HEK293 (cell line): ENCODE data around the gene PITPNB.

Experiments
- CTCF ChIA-PET: fragments of 350-600 bp; formaldehyde crosslinking; extraction: SDS; loops from one replicate; lab custom pipeline; 2021; ENCODE audit warnings: antibody characterized with exemption; lab: Yijun Ruan, JAX
- POLR2A ChIA-PET: fragments of 300-600 bp; formaldehyde crosslinking; extraction: SDS; loops from one replicate; lab custom pipeline; 2020; ENCODE audit warnings: antibody characterized with exemption, inconsistent platforms; lab: Yijun Ruan, JAX
- H3K27ac ChIP-seq: fragments of 200-500 bp; sonication (Bioruptor generic); 2 replicates; pipeline ENCODE4 v1.5.1; 2014; ENCODE audit warnings: low read depth, low read length, control low read depth, inconsistent platforms; ENCODE audit errors: extremely low read depth
- H3K36me3 ChIP-seq, 2 experiments: fragments of 200-500 bp in 1 of 2; sonication (Bioruptor generic) in 1 of 2; 1 replicate in 1 of 2; 2 replicates in 1 of 2; pipeline ENCODE4 v1.5.1; 2014 to 2017; ENCODE audit warnings: inconsistent platforms in 2 of 2, low read length in 2 of 2; ENCODE audit not compliant: control insufficient read depth in 2 of 2, insufficient read depth in 1 of 2
- H3K4me1 ChIP-seq: fragments of 200-500 bp; sonication (Bioruptor generic); 2 replicates; pipeline ENCODE4 v1.5.1; 2014; ENCODE audit warnings: mild to moderate bottlenecking, low read length, inconsistent platforms; ENCODE audit not compliant: control insufficient read depth, insufficient read depth
- H3K4me3 ChIP-seq: 2 replicates; pipeline ENCODE4 v1.5.1; 2011; ENCODE audit warnings: low read depth, mild to moderate bottlenecking, control low read depth, low read length, moderate library complexity
- H3K9me3 ChIP-seq: fragments of 200-500 bp; sonication (Bioruptor generic); 2 replicates; pipeline ENCODE4 v1.5.1; 2014; ENCODE audit warnings: low read depth, low read length, inconsistent platforms; ENCODE audit not compliant: control insufficient read depth, insufficient read depth
- ATF2 ChIP-seq: fragments of 450-650 bp; formaldehyde crosslinking; IDR thresholded peaks from 2 replicates; pipeline ENCODE4 v1.5.1; 2016; ENCODE audit warnings: missing biosample characterization, missing genetic modification characterization, low read depth
- BCL11A ChIP-seq: fragments of 450-650 bp; formaldehyde crosslinking; IDR thresholded peaks from 2 replicates; pipeline ENCODE4 v1.5.1; 2016; ENCODE audit warnings: low read depth, missing biosample characterization, missing genetic modification characterization
- HOXA7 ChIP-seq: sonication (generic); formaldehyde crosslinking; IDR thresholded peaks from 2 replicates; pipeline ENCODE4 v1.8.1; 2022; ENCODE audit warnings: missing genetic modification reagents, borderline replicate concordance
- KLF7 ChIP-seq: fragments of 450-650 bp; formaldehyde crosslinking; IDR thresholded peaks from 2 replicates; pipeline ENCODE4 v1.5.1; 2016; ENCODE audit warnings: missing biosample characterization, missing genetic modification characterization, borderline replicate concordance
- KLF8 ChIP-seq: fragments of 450-650 bp; formaldehyde crosslinking; IDR thresholded peaks from 2 replicates; pipeline ENCODE4 v1.5.1; 2016; ENCODE audit warnings: missing biosample characterization, missing genetic modification characterization
- ZBTB8A ChIP-seq: fragments of 450-650 bp; formaldehyde crosslinking; IDR thresholded peaks from 2 replicates; pipeline ENCODE4 v1.5.1; 2016; ENCODE audit warnings: missing biosample characterization, missing genetic modification characterization
- ZNF114 ChIP-seq: fragments of 450-650 bp; formaldehyde crosslinking; IDR thresholded peaks from 2 replicates; pipeline ENCODE4 v1.5.0; 2017; ENCODE audit warnings: missing biosample characterization, missing genetic modification characterization
- ZNF132 ChIP-seq: fragments of 450-650 bp; formaldehyde crosslinking; IDR thresholded peaks from 2 replicates; pipeline ENCODE4 v1.5.1; 2017; ENCODE audit warnings: missing biosample characterization, missing genetic modification characterization, borderline replicate concordance
- ZNF140 ChIP-seq: fragments of 450-650 bp; formaldehyde crosslinking; IDR thresholded peaks from 2 replicates; pipeline ENCODE4 v1.5.1; 2016; ENCODE audit warnings: missing biosample characterization, missing genetic modification characterization
- ZNF202 ChIP-seq: fragments of 450-650 bp; formaldehyde crosslinking; IDR thresholded peaks from 2 replicates; pipeline ENCODE4 v1.5.1; 2016; ENCODE audit warnings: missing biosample characterization, missing genetic modification characterization, borderline replicate concordance
- ZNF473 ChIP-seq: fragments of 450-650 bp; formaldehyde crosslinking; IDR thresholded peaks from 2 replicates; pipeline ENCODE4 v1.5.1; 2017; ENCODE audit warnings: missing biosample characterization, missing genetic modification characterization
- ZNF514 ChIP-seq: fragments of 450-650 bp; formaldehyde crosslinking; IDR thresholded peaks from 2 replicates; pipeline ENCODE4 v1.5.1; 2016; ENCODE audit warnings: missing biosample characterization, missing genetic modification characterization
- ZNF530 ChIP-seq: fragments of 450-650 bp; formaldehyde crosslinking; IDR thresholded peaks from 2 replicates; pipeline ENCODE4 v1.5.1; 2016; ENCODE audit warnings: low read depth, missing biosample characterization, missing genetic modification characterization
- ZNF580 ChIP-seq: fragments of 450-650 bp; formaldehyde crosslinking; IDR thresholded peaks from 2 replicates; pipeline ENCODE4 v1.5.1; 2016; ENCODE audit warnings: missing biosample characterization, missing genetic modification characterization
- ZNF585B ChIP-seq: fragments of 450-650 bp; formaldehyde crosslinking; IDR thresholded peaks from 2 replicates; pipeline ENCODE4 v1.5.1; 2016; ENCODE audit warnings: missing biosample characterization, missing genetic modification characterization
- ZNF596 ChIP-seq: fragments of 450-650 bp; IDR thresholded peaks from 2 replicates; pipeline ENCODE4 v1.5.0; 2018; ENCODE audit warnings: missing biosample characterization, mild to moderate bottlenecking, missing genetic modification characterization, moderate library complexity
- ZNF624 ChIP-seq: fragments of 450-650 bp; formaldehyde crosslinking; IDR thresholded peaks from 2 replicates; pipeline ENCODE4 v1.5.1; 2017; ENCODE audit warnings: missing biosample characterization, missing genetic modification characterization
- ZNF645 ChIP-seq: fragments of 450-650 bp; formaldehyde crosslinking; IDR thresholded peaks from 2 replicates; pipeline ENCODE4; 2016; ENCODE audit warnings: missing biosample characterization, missing genetic modification characterization
- ZNF660 ChIP-seq: fragments of 450-650 bp; IDR thresholded peaks from 2 replicates; pipeline ENCODE4 v1.5.1; 2018; ENCODE audit warnings: missing biosample characterization, mild to moderate bottlenecking, missing genetic modification characterization
- ZNF777 ChIP-seq: fragments of 450-650 bp; formaldehyde crosslinking; IDR thresholded peaks from 2 replicates; pipeline ENCODE4 v1.5.1; 2017; ENCODE audit warnings: missing biosample characterization, missing genetic modification characterization, borderline replicate concordance
- ZNF792 ChIP-seq: fragments of 450-650 bp; formaldehyde crosslinking; IDR thresholded peaks from 2 replicates; pipeline ENCODE4 v1.5.1; 2016; ENCODE audit warnings: missing biosample characterization, missing genetic modification characterization
- ZSCAN18 ChIP-seq: fragments of 450-650 bp; formaldehyde crosslinking; IDR thresholded peaks from 2 replicates; pipeline ENCODE4 v1.5.1; 2016; ENCODE audit warnings: missing biosample characterization, missing genetic modification characterization

The PITPNB gene

GRCh38 chr22:27885977-27886842 lies 32.8 kb downstream of the PITPNB start (continued):
- TF ChIP-seq ZSCAN18 (no peak), ATF2 (tag by site-specific recombination) (peak; percentile 93), ZNF585B (tag by site-specific recombination) (no peak), ZNF792 (tag by site-specific recombination) (no peak), ZNF777 (tag by site-specific recombination) (no peak), ZNF132 (tag by site-specific recombination) (no peak), ZNF202 (tag by site-specific recombination) (no peak), ZNF514 (tag by site-specific recombination) (no peak), KLF8 (tag by site-specific recombination) (0 out of 2 replicates have a peak, but pooled peaks have one; percentile 26), ZNF530 (tag by site-specific recombination) (no peak), BCL11A (peak; percentile 32; the same call in 1 of the 2 replicates), HOXA7 (CRISPR knock-in tag) (no peak), ZNF473 (tag by site-specific recombination) (no peak), ZNF660 (no peak), ZNF596 (no peak), ZNF645 (tag by site-specific recombination) (no peak), ZNF114 (tag by site-specific recombination) (no peak), ZNF140 (tag by site-specific recombination) (no peak), KLF7 (tag by site-specific recombination) (no peak), ZNF580 (tag by site-specific recombination) (no peak), ZBTB8A (tag by site-specific recombination) (no peak)

- no peak for TF ChIP-seq ZNF624 (tag by site-specific recombination)
- peaks cover 11 to 45% of the 10 kb centered on the region in 2 experiments; a peak in 2 of 3 replicates for H3K36me3 ChIP-seq
- no peak overlapping the region for H3K4me3 ChIP-seq
- H3K4me1 ChIP-seq, result 0 out of 2 replicates have a peak, but pooled peaks cover 5% of the 10 kb centered on the region
- ChIA-PET POLR2A (interaction anchor here (0.6 to 1.3 kb wide), 3 partner anchors 29 to 105 kb away, joined by 5 to 6 read pairs (median 5); partner anchors contain the start of gene PITPNB), CTCF (interaction anchor here (0.7 to 7.5 kb wide), 13 partner anchors 9 to 1205 kb away, joined by 3 to 90 read pairs (median 4); partner anchors contain the start of gene PITPNB)
- no peaks in the 10 kb centered on the region for H3K9me3 ChIP-seq
- no peak overlapping the region for H3K27ac ChIP-seq
Measured at GRCh38 chr22:27883656-27884350, 35.3 kb downstream of the PITPNB start.
